Dermis blood vessel endothelial cell (primary cell): ENCODE measurements around the gene MMP10. TPM values are rescaled to one million over a fixed set of nuclear protein-coding genes. Genes with fewer than 3 reads are reported as not detected.

ENCODE experiments used
- DNase-seq: peaks from one replicate; pipeline ENCODE4 v3.0.0; 2010
- total RNA-seq: library from RNA; depleted of rRNA; stranded (reverse); fragments of >200 nt; gene quantifications from 2 replicates; pipeline ENCODE4 v1.2.3, GENCODE V29; 2014

The MMP10 gene
- total RNA-seq, result 5.0 and 7.3 TPM in 2 replicates

DNA sequence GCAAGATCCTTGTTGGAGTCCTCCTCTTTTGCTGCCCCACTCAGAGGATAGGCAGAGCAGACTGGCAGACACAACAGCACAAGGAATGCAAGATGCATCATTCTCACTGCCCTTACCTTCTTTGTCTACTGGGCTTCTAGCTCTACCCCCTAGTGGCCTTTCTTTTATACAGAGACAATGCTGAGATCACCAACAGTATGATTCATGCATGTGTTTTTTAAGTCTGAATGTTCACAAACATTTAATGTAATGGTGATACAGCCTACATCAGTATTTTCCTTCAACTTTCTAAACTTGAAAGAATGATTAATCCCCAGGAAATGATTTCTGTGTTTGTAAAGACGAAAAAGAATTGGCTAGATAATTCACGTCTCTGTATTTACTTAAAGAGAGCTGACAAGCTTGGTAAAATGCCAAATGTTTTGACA, at the start of gene MMP10:
TSS of gene MMP10 (minus strand) at position 138 of the 428 bp plus-strand sequence. CDS start at position 101, 37 bp downstream.
- peak; percentile 88 for DNase-seq

DNA sequence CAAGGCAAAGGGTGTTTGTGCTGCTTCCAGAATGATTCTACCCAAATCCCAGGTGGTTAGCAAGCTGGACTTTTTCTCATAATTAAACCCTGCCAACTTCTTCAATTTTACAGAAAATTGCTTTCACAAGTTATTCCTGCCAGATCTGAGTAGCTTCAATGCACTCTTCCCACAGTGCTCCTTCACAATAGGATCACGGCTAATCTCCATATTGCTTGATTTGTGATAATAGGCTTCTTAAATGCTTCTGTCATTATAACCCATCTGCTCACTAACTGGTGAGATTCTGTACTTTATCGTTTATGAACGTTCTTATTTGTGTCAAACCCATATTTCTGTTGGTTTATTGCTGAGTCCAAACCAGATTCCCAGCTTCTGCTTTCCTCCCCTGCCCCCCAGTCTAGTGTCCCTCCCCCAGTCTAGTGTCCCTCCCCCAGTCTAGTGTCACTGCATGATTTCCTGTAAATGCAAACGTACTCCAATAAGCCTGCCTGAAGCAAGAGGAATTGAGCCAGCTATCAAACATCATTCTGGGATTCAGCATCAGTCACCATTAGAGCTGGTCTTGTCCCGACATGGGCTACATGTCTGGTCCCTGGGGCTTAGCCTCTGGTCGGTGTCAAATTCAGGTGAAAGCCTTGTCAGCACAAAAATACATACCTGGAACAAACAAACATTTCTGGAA, 49.0 kb upstream of the MMP10 start:
- DNase-seq, result no peak

- DNase-seq, result no peak
Observed at GRCh38 chr11:102824556-102824955, 44.1 kb upstream of the MMP10 start.

DNA sequence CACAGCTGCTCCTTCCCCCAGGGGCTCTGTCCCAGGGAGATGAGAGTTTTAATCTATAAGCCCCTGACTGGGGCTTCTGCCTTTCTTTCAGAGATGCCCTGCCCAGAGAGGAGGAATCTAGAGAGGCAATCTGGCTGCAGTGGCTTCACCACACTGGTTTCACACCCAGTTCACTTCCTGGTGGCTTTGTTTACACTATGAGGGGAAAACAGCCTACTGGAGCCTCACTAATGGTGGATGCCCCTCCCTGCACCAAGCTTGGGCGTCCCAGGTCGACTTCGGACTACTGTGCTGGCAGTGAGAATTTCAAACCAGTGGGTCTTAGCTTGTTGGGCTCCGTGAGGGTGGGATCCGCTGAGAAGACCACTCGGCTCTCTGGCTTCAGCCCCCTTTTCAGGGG, 39.1 kb upstream of the MMP10 start:
- no peak for DNase-seq

DNA sequence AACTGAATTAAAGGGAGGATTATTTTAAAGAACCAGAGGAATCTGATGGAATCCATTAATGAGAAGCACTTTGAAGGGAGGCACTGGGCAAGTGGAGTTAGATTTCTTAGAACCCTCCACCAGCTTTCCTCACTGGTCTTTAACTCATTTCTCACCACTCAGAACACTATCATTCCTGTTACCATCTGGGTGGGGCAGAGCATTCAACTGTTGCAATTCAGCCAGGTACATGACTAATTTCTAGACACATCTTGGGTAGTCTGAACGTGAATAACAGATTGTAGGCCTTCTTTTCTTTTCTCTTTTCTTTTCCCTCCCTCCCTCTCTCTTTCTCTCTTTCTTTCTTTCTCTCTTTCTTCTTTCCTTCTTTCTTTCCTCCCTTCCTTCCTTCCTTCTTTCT, 33.1 kb upstream of the MMP10 start:
- no peak for DNase-seq

GRCh38 chr11:102812188-102812587, 31.8 kb upstream of the MMP10 start:
- peak; percentile 9 for DNase-seq

DNA sequence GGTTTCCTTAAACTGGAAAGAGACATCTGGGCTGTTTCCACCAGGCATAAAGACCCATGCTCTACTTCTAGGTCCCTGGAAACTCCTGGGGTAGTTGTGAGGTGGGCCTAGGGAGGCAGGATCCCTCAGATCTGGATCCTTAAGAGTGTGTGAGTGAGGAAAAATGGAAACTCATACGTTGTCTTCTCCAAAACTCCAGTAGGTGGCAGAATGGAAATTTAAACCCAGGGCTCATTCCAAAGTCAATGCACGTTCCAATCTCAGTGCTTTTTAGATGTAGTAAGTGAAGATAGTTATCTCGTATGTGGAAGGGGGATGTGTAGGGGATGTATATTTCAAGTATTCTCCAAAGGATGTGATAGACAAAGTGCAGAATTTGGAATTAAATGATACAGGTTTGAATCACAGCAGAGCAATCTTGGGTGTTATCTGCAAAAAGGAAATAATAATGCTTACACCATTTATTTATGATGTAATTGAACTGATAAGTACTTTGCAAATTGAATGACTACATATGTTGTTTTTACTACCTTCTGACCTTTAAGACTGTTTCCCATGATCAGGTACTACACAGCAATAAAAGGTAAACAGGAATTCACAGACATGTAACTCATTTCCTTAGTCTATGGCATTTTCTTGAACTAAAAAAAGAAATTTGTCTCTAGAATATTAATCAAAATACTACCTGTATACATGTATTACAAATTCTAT, 30.7 kb upstream of the MMP10 start:
- peak; percentile 69 for DNase-seq

DNA sequence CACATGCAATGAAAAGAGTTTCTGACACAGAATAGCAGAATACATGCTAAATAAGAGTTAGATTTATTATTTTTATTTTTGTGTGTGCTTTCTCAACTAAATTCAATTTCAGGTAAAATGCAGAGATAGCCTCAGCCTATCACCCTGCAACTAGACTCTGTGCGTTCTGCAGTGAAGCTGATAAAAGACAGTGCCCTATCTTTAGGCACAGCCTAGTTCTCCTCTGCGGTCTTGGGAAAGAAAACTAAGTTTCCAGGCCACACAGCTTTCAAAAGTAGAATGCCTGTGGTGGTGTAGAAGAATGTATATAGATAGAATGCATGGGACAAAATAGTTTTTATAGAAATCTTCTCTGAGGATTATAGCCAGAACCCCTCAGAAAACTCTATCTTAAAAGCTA, 29.5 kb upstream of the MMP10 start:
- no peak for DNase-seq

GRCh38 chr11:102807921-102808320, 27.5 kb upstream of the MMP10 start:
- no peak for DNase-seq

- DNase-seq, result no peak
Observed at GRCh38 chr11:102806296-102806695, 25.9 kb upstream of the MMP10 start.

DNA sequence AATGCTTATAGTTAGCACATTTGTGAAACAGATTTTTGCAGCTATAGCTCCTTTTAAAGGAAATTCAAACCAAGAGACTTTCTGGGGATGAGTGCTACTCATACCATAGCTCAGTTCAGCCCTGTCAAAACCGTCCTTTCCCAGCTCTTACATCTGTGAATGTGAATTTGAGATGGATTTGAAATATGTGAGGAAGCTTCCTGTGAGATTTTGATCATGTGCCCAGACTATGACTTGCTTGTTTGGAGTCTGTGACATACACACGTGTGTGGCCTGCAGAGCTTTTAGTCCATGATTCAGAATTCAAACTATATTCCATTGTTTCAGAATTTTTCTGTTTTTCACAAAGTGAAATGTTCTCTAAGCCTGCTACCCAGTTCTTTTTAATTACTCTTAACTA, 21.9 kb upstream of the MMP10 start:
- peak; percentile 92 for DNase-seq

GRCh38 chr11:102800767-102801166, 20.3 kb upstream of the MMP10 start:
- DNase-seq, result no peak

GRCh38 chr11:102799681-102800340, 19.4 kb upstream of the MMP10 start:
- DNase-seq, result peak; percentile 97

GRCh38 chr11:102798012-102798746, 17.8 kb upstream of the MMP10 start, which contains the start of gene MMP1:
MMP1 (minus strand) TSS chr11:102798160; CDS start chr11:102798092, 68 bp downstream.
- peak; percentile 90 for DNase-seq

DNA sequence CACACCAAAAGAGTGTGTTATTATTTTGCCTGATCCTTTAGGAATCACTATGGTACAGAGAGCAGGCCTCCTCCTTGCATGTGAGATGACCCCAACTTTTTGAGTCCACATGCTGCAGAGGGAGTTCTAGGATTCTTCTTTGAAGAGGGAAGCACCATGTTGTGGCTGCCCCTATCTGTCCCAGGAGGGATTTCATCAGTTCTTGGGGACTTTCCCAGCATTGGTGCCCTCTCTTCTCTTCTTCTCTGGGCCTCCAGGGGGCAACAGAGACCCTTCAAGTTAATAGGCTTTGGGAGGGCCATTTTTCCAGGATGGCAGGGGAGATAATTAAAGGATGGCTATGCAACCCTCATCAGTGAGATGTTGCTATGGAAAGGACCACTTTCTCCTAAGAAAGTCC, 14.0 kb upstream of the MMP10 start:
- DNase-seq, result peak; percentile 82

DNA sequence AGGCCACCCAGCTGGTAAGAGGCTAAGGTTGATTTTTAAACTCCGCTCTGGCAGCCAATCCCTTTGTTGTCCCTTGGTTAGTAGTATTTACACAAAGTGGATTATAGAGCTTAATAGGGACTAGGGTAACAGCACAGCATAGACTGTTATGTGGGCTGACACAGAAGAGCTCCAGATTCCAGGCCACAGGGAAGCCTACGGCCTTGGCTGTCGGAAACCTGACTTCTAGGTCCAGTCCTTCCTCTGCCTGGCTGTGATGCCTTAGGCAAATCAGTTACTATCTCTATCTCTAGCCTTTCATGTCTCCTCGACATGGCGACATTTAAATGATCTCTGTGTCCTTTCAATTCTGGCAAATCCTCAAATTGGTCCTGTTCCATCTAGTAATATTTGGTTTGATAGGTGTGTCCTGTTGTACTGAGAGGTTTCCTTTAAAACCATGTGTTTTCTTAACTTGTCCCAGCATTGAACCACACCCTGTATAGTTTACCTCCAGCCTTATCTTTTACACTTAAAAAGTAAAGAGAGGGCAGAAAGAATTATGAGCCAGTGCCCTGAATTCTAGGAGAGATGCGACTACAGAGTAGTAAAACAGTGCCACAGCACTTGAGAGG, 13.4 kb upstream of the MMP10 start:
- DNase-seq, result no peak

DNA sequence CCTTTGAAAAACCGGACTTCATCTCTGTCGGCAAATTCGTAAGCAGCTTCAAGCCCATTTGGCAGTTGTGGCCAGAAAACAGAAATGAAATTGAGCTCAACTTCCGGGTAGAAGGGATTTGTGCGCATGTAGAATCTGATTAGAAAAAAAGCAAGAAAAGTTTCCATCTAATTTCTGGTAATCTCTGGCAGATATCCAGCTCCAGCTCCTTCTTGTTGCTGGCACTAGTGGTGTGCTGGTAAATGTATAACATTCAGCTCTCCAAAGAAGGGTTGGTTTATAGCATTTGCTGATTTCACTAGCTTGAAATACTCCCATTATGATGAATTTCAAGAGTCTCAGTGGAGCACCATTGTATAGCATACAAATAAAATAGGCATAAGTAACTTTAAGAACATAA, 12.2 kb upstream of the MMP10 start:
- DNase-seq, result no peak

DNA sequence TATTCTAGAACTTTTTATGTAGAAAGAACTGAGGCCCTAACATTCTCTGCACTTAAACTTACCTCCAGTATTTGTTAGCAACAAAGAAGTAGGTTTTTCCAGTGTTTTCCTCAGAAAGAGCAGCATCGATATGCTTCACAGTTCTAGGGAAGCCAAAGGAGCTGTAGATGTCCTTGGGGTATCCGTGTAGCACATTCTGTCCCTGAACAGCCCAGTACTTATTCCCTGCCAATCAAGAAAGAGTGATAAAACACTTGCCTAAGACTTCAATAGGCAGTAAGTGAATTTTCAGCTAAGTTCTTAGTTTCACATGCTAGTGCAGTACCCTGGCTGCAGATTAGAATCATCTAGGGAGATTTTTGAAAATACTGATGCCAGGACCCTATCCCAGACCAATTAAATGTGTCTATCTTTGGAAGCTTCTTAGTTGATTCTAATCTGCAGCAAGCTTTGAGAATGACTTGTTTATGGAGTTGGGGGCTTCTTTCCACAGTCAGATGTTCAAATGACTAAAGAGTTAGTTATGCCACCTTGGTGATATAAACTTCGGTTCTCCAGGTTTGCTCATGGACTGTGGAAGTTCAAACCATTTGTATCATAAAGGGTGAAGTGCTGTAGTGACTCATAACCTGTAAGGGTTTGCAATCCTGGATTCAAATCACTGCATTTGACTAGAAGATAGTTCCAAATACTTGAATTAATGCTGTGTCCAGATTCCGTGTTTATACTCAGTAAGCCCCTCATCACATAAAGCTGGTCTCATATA, 11.0 kb upstream of the MMP10 start:
- no peak for DNase-seq

- DNase-seq, result peak; percentile 60
Observed at GRCh38 chr11:102788334-102788995, 8.0 kb upstream of the MMP10 start.

DNA sequence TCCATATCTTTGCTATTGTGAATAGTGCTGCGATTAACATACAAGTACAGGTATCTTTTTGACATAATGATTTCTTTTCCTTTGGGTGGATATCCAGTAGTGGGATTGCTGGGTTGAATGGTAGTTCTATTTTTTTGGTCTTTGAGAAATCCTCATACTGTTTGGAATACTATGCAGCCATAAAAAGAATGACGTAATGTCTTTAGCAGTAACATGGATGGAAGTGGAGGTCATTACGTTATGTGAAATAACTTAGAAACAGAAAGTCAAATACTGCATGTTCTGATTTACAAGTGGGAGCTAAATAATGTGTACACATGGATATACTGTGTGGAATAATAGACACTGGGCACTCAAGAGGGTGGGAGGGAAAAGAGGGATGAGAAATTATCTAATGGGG, 4.0 kb upstream of the MMP10 start:
- no peak for DNase-seq

DNA sequence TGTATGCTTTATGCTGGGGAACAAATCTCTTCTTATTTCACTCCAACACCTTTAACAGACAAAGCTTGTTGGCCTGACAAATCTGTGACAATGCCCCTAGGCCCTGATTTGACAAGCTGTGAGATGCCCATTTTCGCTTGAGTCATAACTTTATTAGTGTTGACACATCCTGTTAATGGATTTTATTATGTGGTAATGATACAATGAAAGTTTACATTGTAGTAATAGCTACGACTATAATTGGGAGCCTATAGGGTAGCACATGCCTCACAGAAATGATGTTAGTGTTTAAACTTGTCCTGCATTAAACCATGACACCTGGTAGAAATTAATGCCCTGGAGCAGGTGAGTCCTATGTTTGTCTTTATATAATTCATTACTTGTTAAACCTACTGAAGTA, 3.3 kb upstream of the MMP10 start:
- no peak for DNase-seq
